Measurements from ENCODE around the gene TTLL1. TPM values are rescaled to one million over a fixed set of nuclear protein-coding genes. Genes with fewer than 3 reads are reported as not detected.
A peak's percentile ranks its signal among the peaks of the same experiment; 100 is the strongest.
"Not testable (repeated sequence)": the region's sequence is repeated elsewhere in the genome, so short reads cannot be mapped to it uniquely, and the experiment has no call there.

Gene TTLL1
- polyA plus RNA-seq, 1 donor, result 11.0 TPM

GRCh38 chr22:43060183-43060582, 29.0 kb downstream of the TTLL1 start:
- no peak for DNase-seq

DNA sequence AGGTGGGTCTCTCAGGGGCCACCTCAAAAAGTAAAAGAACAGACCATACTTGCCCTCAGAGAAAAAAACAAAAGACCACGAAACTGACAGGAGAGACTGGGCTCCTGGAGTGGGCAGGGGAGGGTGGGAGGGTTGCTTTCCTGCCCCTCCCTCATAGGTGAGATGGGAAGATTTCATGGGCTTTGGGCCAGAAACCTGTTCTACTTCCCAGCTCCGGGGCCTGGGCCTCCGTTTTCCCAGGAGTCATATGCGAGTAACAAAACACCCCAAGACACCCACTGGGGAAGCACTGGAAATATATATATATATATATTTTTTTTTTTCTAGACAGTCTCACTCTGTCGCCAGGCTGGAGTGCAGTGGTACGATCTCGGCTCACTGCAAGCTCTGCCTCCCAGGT, 31.6 kb downstream of the TTLL1 start:
- no peak for DNase-seq

GRCh38 chr22:43053176-43053575, 36.0 kb downstream of the TTLL1 start:
- no peak for DNase-seq

- DNase-seq, result no peak
Measured at GRCh38 chr22:43050995-43051394, 38.2 kb downstream of the TTLL1 start.

DNA sequence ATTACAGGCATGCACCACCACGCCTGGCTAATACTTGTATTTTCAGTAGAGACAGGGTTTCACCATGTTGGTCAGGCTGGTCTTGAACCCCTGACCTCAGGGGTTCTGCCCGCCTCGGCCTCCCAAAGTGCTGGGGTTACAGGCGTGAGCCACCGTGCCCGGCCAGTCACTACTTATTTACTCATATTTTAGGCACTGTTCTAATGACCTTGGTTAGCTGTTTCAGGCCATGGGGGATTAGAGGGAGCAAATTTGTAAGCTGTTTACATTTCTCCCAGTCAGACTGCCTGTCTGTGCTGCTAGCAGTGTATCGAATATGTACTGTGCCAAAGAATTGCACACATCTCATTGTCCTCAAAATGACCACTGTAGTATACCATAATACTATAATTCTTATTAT, 41.6 kb downstream of the TTLL1 start:
- no peak for DNase-seq

GRCh38 chr22:43044290-43044712, 44.9 kb downstream of the TTLL1 start:
- DNase-seq, result no peak

- DNase-seq, result no peak
Measured at GRCh38 chr22:43042101-43042780, 47.0 kb downstream of the TTLL1 start.

GRCh38 chr22:43039800-43040199, 49.4 kb downstream of the TTLL1 start:
- DNase-seq, result no peak

GRCh38 chr22:43038325-43038724, 50.9 kb downstream of the TTLL1 start:
- DNase-seq, result no peak

DNA sequence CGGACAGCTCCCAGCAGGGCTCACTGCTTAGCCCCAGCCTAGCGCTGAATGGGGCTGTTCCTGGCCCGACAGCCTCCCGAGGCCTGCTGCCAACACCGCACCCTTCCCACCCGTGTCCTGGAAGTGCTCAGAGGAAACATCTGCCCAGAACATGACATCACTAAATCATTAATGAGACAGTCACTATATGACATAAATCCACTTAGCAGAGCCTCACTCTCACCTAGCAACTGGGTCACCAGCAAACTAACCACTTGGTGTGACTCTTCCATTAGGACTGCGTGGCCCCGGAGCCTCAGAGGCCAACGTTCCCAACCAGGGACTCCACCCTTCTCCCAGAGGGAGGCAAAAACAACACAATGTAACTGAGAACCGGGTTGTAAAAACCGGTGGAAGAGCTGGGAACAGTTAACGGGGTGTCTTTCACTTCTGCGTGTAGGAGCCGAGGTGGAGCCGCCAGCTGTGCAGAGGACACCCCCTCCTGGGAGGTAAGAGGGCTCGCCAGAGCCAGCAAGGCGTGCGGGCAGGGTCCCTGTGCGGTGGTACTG, 52.8 kb downstream of the TTLL1 start:
- DNase-seq, result peak; percentile 46

DNA sequence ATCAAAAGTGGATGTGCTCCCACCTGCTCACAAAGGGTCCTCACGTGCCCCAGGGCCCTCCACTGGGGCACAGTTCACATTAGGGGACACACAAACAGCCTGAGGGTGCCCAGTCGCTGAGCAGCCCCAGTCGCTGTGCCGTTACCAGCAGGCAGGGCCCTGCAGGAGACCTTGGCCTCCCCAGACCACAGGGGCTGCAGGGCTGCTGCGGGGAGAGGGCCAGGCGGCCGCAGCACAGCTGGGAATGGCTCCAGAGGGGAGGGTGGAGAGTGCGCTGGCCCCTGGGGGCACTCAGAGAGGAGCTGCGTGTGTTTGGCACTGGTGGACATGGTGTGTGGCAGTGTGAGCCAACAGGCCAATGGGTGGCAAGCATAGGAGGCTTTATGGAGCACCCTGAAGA, 53.9 kb downstream of the TTLL1 start:
- DNase-seq, result no peak

DNA sequence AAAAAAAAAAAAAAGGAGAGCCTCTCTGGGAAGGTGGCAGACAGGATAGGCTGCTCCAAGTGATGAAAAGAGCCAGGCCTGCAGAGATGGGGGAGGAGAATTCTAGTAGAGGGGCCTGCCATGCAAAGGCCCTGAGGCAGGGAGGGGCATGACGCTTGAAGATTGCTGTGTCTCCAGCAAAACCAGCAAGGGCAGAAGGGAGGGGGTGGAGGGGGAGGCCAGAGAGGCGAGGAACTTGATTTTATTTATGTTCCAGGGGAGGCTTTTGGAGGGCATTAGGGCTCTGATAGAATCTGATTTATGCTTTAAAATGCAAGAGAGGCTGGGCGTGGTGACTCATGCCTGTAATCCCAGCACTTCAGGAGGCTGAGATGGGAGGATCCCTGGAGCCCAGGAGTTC, 57.6 kb downstream of the TTLL1 start:
- DNase-seq, result no peak

- DNase-seq, result no peak
Measured at GRCh38 chr22:43018615-43019014, 70.6 kb downstream of the TTLL1 start.

DNA sequence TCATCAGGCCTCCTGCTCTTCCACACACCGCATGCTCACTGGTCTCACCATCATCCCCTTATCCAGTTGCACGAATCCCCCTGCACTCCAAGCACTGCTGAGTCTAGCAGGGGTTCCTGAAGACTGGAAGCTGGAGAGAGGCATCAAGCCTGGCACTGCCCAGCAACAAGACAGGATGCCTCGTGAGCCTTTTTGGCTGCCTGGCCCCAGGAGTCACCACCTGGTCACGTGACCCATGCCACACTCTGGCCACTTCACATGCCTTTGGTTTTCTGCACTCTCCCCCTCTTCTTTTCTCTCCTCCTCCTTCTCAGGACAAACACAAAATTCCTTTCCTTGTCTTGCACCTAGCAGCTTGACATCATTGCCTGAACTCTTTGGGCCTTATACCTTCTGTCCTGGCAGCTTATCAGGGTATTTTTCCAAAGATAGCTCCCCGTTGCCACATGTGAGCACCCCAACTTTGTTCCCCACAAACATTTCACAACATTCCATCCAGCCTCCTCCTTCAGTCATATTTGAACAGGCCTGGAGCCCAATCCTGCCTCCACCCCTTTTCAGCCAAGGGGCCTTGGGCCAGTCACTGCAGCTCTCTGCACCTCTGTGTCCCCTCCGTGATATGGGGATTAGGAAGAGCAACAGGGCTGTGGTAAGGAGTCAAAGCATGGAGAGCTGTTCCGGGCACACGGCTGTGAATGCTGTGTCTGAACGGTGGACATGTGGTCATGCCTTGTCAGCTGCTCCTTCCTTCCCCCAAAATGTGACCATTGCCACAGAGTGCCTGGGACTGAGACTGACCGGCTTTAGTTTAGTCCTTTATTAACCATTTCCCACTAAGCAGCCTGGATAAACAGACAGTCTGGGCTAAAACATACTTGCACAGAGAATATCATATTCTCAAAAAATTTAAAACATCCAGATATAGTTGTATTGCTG, 71.4 kb downstream of the TTLL1 start:
- no peak for DNase-seq

DNA sequence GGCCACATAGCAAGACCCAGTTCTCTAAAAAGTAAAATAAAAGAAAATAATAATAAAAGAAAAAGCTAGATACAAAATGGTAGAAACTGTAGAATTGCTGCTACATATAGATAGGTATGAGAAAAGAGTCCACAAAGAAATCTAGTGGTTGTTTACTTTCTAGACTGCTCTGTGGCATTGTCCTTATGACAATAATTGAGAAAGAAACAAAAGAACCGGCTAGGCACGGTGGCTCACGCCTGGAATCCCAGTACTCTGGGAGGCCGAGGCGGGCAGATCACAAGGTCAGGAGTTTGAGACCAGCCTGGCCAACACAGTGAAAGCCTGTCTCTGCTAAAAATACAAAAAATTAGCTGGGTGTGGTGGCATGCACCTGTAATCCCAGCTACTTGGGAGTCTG, 73.0 kb downstream of the TTLL1 start:
- not testable (repeated sequence) for DNase-seq

GRCh38 chr22:43015677-43016042, 73.5 kb downstream of the TTLL1 start:
- DNase-seq, result no peak

- peak; percentile 97 for DNase-seq
Measured at GRCh38 chr22:43014869-43015676, 74.1 kb downstream of the TTLL1 start, which contains the start of gene PACSIN2. Gene PACSIN2 (minus strand): TSS chr22:43015149. CDS start chr22:42912080, 103,069 bp downstream.

DNA sequence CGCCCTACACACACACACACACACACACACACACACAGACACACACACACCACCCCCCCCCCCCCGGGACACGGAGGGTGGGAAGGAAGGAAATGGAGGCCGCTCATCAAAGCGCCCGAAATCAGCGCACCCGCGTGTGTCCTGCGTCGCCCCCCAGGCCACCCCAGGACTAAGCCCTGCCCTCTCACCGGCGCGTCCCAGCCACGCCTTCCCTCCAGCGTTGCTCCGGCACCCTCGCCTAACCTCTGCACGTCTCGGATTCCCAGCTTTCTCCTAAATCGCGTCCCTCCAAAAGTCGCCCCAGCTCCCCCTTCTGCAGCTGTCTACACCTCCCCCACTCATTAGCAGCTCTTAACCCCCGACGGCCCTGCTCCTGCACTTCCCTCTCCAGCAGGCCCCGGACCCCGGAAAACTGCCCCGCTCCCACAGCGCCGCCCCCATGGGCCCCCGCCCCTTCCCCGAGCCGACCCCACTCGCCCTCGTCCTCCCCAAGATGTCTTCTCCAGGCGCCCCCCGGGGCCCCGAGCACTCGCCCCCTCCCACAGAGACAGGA, 74.8 kb downstream of the TTLL1 start:
- peak; percentile 47 for DNase-seq

GRCh38 chr22:43013355-43014315, 75.6 kb downstream of the TTLL1 start:
- DNase-seq, result no peak

GRCh38 chr22:43012390-43012789, 76.8 kb downstream of the TTLL1 start:
- DNase-seq, result no peak

GRCh38 chr22:43011079-43011478, 78.1 kb downstream of the TTLL1 start:
- no peak for DNase-seq
